Measurements from ENCODE around the gene BARHL2.

DNA sequence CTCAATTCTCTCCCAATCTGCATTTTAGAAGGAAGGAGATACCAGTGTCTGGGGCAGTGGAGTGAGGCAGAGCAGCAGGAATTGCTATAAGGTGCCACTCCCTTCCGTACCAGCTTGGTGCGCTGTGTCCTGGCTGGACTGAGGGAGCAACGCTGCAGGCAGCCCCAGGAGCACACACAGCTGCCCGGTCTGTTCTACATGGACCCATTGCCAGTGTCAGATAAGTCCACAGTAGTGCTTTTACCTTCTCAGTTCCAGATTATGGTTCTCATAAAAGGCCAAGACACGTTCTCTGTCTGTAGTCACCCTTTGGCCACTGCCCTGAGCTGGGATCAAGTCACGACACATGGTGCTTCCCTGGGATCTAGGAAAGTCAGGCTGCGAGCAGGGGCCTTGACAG lies 44.1 kb upstream of the BARHL2 start:
- no peak for TF ChIP-seq ELF1 (IDR thresholded peaks at IDR 0.05; ENCODE audit: borderline replicate concordance, low read depth)
- TF ChIP-seq YY1 (IDR thresholded peaks at IDR 0.05; ENCODE audit: extremely low read depth, insufficient replicate concordance, low read depth, low read length): no peak
- TF ChIP-seq POLR2AphosphoS5 (IDR thresholded peaks at IDR 0.05; ENCODE audit: low read depth, low read length): no peak
- no peak for TF ChIP-seq POLR2A (IDR thresholded peaks at IDR 0.05; ENCODE audit: borderline replicate concordance, extremely low read depth, insufficient read depth, insufficient read length)
- TF ChIP-seq ZBTB33 (IDR thresholded peaks at IDR 0.05; ENCODE audit: extremely low read depth, insufficient replicate concordance, low read length): no peak
- TF ChIP-seq ZFX (IDR thresholded peaks at IDR 0.05): no peak
- no peak for TF ChIP-seq TCF7L2 (IDR thresholded peaks at IDR 0.05; ENCODE audit: borderline replicate concordance, extremely low read depth, insufficient read depth, insufficient read length)
- TF ChIP-seq CTCF (IDR thresholded peaks at IDR 0.05 in 2 of 3, conservative IDR thresholded peaks at IDR 0.05 in 1 of 3; ENCODE audit: borderline replicate concordance in 1 of 3, insufficient read depth in 1 of 3, low read depth in 2 of 3, low read length in 2 of 3): no peak
